Measurements from ENCODE around the gene ZDHHC24.
A peak's percentile ranks its signal among the peaks of the same experiment; 100 is the strongest.

The ZDHHC24 gene

DNA sequence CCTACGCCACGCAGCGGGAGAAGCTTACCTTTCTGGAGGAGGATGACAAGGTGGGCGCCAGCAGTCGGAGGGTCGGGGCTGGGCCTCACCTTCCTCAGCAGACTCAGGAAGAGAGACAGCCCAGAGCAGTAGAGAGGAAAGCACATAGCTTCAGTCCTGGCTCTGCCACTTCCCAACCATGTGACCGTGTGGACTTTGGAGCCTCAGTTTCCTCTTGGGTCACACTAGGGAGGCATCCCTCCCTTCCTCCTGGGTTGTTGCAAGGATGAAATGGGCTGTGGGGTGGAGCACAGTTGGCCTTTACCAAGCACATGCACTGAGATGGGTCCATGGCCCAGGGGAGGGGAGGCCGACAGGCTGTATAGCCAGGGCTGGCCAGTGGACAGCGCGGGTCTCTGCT lies 52.7 kb downstream of the ZDHHC24 start:
- no peak for DNase-seq

DNA sequence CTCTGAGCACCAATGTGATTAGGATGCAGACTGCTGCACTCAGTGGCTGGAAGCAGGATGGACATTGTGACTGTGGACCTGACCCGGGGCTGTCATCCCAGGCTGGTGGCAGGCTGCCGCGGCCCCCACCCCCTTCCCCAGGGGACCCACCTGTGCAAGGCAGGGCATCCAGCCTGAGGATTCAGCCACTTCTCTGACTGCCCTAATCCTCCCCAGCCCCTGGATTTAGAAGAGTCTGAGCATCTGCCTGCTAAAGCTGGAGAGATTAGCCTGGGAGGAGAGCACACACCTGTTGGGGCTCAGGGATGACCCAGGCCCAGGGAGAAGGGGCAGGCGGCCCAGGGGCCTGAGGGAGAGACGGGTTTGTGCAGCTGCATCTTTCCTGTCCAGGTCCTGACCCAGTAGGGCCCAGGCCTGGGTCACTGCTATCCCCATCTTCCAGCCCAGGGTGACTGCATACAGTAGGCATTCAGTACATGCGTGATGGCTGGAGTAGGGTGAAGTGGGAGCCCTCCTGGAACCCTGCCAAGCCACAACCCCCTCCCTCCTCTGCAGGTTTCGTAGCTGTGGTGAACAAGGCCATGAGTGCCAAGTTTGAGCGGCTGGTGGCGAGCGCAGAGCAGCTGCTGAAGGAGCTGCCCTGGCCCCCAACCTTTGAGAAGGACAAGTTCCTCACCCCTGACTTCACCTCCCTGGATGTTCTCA lies 53.5 kb downstream of the ZDHHC24 start:
- no peak for DNase-seq

DNA sequence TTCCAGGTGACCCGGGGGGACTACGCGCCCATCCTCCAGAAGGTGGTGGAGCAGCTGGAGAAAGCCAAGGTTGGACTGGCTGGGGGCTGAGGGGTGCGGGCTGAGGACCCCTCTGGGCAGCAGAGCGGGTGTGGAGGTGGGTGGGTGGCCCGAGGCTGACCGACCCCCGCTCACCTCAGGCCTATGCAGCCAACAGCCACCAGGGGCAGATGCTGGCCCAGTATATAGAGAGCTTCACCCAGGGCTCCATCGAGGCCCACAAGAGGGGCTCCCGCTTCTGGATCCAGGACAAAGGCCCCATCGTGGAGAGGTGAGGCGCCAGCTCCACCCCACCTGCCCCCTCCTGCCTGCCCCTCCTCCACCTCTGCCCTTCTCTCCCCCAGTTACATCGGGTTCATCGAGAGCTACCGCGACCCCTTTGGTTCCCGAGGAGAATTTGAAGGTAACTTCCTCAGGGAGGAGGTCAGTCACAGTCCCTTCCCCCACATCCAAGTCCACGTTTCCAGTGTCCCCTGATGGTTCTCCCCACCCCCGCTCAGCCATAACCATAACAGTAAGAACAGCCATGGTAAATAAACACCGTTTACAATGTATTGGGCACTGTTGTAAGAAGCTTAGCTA lies 54.4 kb downstream of the ZDHHC24 start:
- no peak for DNase-seq

DNA sequence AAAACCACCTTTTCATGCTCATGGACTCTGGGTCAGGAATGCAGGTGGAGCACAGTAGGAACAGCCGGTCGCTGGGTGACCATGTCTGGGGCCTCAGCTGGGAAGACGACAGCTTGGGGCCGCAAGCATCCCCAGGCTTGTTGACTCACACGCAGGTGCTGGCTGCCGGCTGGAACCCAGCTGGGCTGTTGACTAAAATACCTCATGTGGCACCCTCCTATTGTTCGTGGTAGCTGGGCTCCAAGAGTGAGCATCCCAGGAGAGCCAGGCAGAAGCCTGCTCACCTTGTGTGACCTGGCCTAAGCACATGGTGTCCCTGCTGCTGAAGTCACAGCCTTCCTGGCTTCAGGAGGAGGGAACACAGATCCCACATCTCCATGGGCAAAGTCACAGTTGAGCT lies 56.2 kb downstream of the ZDHHC24 start:
- no peak for DNase-seq

DNA sequence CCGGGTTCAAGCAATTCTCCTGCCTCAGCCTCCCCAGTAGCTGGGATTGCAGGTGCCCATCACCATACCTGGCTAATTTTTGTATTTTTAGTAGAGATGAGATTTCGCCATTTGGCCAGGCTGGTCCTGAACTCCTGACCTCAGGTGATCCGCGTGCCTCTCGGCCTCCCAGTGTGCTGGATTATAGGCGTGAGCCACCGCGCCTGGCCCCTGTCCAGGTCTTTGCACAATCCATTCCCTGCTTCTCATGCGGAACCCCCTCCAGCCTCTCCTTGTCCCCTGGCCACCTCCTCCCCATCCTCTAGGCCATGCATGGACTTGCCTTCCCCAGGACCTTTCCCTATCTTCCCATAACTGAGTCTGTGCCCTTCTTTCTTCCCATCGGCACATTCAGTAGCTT lies 56.9 kb downstream of the ZDHHC24 start:
- DNase-seq, result no peak

DNA sequence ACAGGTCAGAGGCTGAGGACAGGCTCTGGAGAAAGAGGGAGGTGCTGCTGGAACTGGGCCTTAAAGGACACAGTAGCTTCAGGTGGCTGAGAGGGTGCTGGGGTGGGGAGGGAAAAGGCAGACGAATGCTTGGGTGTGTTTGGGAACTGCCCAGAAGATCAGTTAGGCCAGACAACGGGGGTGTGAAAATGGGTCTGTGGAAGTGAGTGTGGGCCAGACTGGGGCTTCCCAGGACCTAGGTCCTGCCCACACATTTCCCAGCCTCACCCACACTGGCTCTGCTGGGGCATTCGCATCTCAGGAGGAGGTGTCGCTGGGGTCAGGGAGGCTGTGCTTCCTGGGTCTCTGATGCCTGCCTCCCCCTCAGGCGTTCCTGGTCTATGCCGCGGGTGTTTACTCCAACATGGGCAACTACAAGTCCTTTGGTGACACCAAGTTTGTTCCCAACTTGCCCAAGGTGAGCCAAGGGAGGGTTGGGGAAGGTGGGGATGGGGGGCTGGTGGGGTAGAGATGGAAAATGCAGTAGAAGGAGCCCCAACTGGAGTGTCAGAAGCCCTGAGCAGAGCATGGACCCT lies 61.0 kb downstream of the ZDHHC24 start:
- no peak for DNase-seq

DNA sequence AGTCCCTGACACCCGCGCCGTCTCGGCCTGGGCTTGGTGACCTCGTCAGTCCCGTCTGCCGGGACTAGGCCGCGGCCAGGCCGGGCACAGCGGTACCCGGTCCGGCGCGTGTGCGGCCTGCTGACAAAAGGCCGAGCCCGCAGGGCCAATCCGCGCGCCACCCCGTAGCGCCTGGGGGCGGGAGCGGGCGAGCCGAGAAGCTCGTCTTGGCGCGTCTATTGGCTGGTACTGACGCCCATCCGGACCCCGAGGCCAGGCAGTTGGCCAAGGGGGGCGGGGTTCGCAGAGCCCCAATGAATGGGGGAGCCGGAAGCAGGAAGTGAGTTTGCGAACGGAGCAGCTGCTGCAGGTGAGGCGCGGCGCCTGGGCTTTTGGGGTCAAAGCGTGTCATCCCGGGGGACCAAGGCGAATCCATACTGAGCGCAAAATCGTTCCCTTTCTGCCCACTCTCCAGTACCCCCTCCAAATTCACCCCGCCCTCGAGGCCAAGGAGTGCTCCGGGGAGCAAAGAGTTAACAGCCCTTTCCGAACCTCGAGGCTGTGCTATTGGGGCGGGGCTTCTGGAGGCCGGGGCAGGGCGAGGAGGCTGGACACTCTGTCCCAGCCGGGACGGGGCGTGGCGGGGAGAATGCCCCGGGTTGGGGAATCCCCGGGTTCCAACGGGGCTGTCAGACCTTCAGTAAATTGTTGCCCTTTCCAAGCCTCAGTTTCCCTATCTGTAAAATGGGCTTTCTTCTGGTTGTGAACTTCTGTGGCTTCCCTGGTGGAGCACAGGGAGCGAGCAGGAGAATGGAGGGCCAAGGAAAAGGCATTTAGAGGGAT lies 65.5 kb downstream of the ZDHHC24 start, which contains the start of gene DPP3:
Gene DPP3 (plus strand): TSS at position 318 of the 822 bp plus-strand sequence. CDS start 1,767 bp downstream, outside the sequence.
- peak; percentile 87 to 98 (median 94) for DNase-seq

DNA sequence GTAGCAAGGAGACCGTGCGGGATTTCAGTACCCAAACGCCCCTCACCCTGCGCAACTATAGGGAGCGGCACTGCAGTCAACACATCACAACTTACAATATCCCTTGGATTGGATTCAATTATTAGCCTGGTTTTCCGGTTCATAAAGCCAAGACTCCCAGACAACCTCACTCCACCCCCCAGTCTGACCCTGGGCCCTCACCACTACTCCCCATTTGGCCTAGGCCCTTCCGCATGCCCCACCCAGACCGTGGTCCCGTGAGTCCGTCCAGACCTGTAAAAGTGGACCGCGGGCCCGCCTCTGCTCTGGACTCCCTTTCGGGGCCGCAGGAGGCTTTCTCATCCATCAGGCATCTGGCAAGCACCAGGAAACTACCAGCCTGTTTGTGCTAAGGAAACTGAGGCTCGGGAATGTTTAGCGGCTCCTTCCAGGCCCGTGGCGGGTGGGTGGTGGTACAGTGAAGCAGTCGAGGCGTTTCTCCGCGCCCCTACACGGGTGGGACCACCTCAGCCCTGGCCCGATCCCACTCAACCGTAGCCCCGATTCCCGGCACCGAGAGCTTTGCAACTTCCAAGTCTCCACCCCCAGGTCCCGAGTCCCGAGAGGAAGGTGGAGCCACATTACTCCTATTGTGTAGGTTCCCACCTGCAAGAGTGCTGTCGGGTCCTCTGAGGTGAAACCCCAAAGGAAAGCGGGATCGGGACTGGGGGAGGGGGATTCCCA lies 66.3 kb downstream of the ZDHHC24 start:
- no peak for DNase-seq

DNA sequence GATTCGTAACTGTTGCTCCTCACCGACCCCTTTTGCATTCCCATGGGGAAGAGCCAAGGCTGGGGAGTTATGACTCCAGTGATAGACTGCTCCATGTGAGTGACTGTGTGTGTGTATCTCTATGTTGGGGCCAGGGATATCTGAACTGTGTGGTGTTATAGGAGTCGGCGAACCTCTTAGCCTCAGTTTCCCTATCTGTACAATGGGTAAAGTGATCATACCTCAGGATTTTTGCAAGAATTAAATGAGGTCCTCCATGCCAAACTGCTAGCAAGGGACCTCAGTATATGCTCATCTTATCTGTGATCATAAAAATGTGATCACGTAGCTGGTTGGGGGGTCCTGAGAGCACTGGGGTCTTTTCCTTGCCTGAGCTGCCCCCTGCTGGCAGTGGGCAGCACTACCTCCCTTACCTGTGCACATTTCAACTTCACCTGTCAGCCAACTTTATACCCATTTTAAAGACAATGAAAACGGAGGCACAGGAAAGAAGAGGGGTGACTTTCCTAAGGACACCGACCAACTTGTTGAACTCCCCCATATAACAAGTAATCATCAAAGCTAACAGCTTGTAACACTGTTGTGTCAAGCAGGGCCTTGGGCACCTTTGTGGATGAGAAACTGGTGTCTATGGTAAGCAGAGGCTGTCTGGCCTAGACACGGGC lies 67.0 kb downstream of the ZDHHC24 start:
- DNase-seq, result peak in 2 of 5 experiments; percentile 22 to 30

DNA sequence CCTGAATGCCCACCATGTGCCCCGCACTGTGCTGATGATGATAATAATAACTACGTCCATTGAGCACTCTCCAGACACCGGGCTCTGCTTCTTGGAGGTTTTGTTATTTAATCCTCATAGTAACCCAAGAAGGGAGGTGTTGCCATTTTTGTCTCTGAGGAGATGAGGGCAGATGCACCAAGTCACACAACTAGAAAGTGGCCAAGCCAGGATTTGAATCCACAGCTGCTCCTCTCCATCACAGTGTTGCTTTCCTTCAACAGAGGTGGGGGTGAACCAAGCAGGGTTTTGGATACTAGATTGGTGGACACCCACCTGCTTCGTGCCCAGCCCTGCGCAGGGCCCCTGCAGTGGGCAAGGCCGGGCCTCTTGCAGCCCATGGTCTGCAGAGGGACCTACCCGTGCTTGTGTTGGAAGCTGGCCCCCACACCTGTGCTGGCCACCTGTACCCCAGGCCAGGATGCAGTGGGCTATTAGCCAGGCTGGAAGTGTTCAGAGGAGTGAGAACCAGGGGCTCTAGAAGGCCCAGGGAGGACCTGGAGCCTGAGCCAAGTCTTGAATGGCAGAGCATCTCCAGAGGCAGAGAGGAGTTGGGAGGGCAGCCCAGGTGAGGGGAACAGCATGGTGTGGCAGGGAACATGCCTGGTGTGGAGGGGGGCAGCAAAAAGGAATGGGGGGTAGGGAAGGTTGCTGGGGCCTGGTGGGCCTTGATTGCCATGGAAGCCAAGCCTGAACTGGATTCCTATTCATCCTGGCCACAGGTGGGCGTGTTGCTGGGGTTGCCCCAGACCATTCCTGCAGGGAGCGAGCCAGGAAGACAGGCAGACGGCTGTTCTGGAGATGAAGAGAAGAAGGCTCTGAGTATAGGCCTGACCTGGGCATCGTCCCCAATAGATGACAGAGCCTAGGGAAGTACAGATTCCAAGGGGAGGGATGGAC lies 68.3 kb downstream of the ZDHHC24 start:
- DNase-seq, result no peak

DNA sequence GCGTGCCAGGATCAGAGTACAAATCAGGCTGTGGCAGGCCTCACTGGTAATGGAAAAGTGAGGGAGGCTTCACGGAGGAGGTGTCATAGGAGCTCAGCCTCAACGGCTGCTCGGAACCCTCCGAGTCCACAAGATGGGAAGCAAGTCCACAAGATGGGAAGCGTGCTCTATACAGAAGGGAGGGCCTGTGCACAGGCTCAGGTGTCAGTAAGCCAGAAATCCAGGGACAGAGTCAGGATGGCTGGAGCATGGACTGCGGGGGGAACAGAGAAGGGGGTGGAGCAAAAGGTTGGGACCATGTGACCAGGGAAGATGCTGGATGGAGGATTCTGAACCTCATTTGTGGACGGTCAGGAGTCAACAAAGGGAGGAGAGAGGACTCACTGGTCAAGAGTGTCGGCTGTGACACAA lies 69.0 kb downstream of the ZDHHC24 start:
- no peak for DNase-seq

DNA sequence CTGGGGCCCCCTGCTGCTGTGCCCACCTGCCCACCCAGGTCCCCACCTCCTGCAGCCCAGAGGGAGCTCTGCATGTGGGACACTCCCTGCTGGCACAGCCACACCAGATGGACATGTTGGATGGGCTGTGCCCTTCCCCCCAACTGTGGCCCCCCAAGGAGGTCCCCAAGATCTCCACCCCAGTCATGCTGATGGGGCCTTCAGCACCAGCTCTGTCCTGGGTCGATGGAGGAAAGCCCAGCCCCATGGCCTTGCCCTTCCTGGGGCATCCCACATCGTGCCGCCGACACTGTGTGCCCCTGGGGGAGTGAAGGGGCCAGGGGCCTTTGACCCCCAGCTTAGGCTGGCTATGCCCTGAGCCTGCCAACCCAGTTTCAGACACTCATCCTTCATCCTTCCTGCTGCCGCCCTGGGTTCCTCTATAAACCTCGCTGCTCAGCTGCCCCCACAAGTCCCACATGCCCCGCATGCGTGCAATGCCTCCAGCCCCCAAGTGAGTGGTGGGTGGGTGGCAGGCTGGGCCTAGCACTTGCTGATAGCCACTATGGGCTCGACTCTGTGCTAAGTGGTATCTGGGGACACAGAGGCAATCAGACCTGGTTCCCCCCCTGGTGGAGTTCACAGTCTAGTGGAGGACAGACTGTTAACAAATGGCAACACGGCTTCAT lies 69.5 kb downstream of the ZDHHC24 start:
- no peak for DNase-seq

DNA sequence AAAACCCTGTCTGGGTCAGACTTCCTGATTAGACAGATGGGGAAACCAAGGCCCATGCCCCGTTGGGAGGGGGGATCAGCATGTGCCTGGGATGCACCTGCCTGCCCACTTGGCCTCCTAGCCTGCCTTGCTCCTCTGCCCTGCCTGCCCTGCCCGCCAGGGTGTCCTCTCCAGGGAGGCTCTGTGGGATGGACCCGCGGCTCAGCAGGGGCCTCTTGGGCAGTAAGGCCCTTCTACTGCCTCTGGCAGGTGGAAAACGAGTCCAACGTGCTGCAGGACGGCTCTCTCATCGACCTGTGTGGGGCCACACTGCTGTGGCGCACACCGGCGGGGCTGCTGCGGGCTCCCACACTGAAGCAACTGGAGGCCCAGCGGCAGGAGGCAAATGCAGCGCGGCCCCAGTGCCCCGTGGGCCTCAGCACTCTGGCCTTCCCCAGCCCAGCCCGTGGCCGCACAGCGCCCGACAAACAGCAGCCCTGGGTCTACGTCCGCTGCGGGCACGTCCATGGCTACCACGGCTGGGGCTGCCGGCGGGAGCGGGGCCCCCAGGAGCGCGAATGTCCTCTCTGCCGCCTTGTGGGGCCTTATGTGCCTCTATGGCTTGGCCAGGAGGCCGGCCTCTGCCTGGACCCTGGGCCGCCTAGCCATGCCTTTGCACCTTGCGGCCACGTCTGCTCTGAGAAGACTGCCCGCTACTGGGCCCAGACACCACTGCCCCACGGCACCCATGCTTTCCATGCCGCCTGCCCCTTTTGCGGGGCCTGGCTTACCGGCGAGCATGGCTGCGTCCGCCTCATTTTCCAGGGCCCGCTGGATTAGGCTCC lies 70.3 kb downstream of the ZDHHC24 start:
- no peak for DNase-seq

DNA sequence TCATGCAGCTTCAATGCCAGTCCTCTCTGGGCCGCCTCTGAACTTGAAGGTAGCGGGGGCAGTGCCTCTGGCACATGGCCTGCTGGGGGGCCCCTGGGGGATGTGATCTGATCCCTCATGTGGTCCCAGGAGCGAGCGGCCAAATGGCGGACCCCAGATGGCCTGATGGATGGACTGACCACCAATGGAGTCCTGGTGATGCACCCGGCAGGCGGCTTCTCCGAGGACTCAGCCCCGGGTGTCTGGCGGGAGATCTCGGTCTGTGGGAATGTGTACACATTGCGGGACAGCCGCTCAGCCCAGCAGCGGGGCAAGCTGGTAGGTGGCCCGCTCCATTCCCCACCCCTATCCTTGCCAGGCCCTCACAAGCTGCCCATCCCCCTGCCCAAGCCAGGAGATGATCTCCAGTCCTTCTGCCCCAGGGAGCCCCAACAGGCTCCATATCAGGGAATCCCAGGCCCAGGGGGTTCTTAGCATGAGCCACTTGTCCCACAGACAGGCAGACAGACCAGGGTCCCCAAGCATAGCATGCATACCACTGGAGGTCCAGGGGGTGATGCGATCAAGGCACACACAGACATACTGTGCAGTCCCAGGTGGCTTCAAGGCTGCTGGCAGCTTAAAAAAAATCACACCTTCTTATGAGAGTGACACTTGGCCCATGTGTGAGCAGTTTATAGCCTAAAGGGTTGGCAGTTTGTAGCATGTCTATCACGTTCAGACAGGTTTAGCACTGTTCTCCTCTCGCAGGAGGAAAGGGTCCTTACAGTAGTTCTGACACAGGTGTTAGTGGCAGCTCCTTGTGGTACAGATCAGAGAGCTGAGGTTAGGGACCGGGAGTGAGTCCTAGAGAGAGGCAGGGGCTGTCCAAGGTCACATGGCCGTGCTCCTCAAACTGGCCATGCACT lies 72.0 kb downstream of the ZDHHC24 start:
- no peak for DNase-seq

DNA sequence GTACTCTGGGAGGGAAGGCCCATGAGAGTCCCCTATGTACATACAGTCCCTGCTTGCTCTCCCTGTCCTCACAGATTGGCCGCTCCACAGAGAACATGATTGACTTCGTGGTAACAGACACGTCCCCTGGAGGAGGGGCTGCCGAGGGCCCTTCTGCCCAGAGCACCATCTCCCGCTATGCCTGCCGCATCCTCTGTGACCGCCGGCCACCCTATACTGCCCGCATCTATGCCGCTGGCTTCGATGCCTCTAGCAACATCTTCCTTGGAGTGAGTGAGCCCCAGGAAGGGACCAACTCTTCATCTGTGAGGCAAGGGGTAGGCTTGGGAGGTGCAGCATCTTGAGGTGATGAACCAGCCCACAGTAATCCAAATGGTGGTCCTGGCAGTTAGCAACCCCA lies 72.7 kb downstream of the ZDHHC24 start:
- no peak for DNase-seq

DNA sequence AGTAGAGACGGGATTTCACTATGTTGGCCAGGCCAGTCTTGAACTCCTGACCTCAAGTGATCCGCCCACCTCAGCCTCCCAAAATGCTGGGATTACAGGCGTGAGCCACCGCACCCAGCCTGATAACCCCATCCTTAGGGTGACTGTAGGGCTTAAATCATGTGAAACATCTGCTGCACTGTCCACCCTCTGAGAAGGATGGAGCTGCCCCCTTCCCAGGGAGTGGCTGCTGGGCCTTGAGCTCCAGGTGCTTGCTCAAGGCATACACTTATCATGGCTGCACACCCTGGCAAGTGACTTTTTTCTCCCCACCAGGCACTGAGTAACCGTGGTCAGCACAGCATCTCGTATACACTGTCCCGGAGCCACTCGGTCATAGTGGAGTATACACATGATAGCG lies 73.8 kb downstream of the ZDHHC24 start:
- DNase-seq, result no peak

DNA sequence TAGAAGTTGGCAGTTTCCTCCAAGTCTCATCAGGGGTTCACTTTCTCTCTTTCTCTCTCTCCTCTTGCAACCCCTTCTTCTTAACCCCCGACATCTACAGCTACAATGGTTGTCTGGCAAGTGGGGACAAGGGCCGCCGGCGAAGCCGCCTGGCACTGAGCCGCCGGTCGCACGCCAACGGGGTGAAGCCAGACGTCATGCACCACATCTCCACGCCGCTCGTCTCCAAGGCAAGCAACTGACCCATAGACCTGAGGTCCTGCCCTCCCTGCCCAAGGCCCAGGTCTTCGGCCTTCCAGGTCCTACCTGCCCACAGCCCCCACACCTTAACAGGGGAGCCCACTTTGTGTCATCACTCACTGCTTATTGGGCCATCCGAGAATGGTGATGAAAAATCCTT lies 74.7 kb downstream of the ZDHHC24 start:
- DNase-seq, result no peak

Measured in T-helper 2 cell (primary cell).